Measurements from ENCODE around the gene GAD1.

DNA sequence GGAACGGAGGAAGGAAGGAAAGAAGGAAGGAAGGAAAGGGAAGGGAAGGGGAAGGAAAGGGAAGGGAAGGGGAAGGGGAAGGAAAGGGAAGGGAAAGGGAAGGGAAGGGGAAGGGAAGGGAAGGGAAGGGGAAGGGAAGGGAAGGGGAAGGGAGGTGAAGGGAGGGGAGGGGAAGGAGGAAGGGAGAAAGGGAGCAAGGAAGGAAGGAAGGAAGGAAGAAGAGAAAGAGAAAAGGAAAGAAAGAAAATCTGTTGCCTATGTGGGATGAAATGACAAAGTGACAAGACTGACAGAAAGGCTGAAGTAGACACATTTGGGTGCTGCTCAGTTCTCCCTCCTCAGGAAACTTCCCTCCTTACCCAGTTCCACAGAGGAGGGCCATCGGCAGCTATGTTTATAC is 66.1 kb downstream of the GAD1 start:
- TF ChIP-seq, protein P1, sequence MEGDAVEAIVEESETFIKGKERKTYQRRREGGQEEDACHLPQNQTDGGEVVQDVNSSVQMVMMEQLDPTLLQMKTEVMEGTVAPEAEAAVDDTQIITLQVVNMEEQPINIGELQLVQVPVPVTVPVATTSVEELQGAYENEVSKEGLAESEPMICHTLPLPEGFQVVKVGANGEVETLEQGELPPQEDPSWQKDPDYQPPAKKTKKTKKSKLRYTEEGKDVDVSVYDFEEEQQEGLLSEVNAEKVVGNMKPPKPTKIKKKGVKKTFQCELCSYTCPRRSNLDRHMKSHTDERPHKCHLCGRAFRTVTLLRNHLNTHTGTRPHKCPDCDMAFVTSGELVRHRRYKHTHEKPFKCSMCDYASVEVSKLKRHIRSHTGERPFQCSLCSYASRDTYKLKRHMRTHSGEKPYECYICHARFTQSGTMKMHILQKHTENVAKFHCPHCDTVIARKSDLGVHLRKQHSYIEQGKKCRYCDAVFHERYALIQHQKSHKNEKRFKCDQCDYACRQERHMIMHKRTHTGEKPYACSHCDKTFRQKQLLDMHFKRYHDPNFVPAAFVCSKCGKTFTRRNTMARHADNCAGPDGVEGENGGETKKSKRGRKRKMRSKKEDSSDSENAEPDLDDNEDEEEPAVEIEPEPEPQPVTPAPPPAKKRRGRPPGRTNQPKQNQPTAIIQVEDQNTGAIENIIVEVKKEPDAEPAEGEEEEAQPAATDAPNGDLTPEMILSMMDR (IDR thresholded peaks at IDR 0.05) = no peak
- TF ChIP-seq POLR2A (IDR thresholded peaks at IDR 0.05) (no peak), EP300 (IDR thresholded peaks at IDR 0.05) (no peak)

Measured in tibial nerve (tissue), 4 donors.